ENCODE results near the gene NOP9. TPM values are rescaled to one million over a fixed set of nuclear protein-coding genes. Genes with fewer than 3 reads are reported as not detected.

NOP9 gene
- total and polyA plus RNA-seq, 2 experiments from 2014 or later = 2.5 to 23.7 TPM

- no peaks in the 10 kb centered on the region for H3K27me3 ChIP-seq (replicated peaks; ENCODE audit: insufficient read depth)
- no peaks in the 10 kb centered on the region for H3K9me2 ChIP-seq (ENCODE audit: insufficient read depth)
- no peaks in the 10 kb centered on the region for H3K79me2 ChIP-seq (ENCODE audit: insufficient read depth)
- H3F3A ChIP-seq (ENCODE audit: insufficient read depth) = no peaks in the 10 kb centered on the region
- H3K4me1 ChIP-seq (ENCODE audit: insufficient read depth) = peaks cover 3% of the 10 kb centered on the region
- no peaks in the 10 kb centered on the region for H4K20me1 ChIP-seq (ENCODE audit: insufficient read depth)
- no peak overlapping the region for H3K4me2 ChIP-seq (ENCODE audit: unreplicated experiment)
- H2AFZ ChIP-seq = no peak overlapping the region
- WGBS, 2 experiments (ENCODE audit: low coverage in 1 of 2, low lambda C conversion rate in 2 of 2, missing lambda C conversion rate in 2 of 2) = 69 to 79% methylated on average over 3 of the region's 3 CpGs
- no peak for DNase-seq
- in situ Hi-C loops (cut with MboI) = loop anchor here (10.0 kb wide), 1 partner anchor 47 kb away; the partner anchor contains the start of gene TINF2
- H3K36me3 ChIP-seq (ENCODE audit: low read depth) = peaks cover 2% of the 10 kb centered on the region; the same call in 1 of the 2 replicates
- TF ChIP-seq EZH2 (IDR thresholded peaks at IDR 0.05; ENCODE audit: insufficient read depth, poor library complexity, severe bottlenecking) = no peak
- no peak for TF ChIP-seq EZH2phosphoT487 (IDR thresholded peaks at IDR 0.05; ENCODE audit: insufficient read depth, low read depth)
- no peak overlapping the region for H3K27ac ChIP-seq
- H3K9ac ChIP-seq = no peak overlapping the region
- H3K4me3 ChIP-seq = no peak overlapping the region
- no peaks in the 10 kb centered on the region for H3K9me3 ChIP-seq (ENCODE audit: low read depth)
Observed at GRCh38 chr14:24291446-24292117, 8.1 kb upstream of the NOP9 start.

GRCh38 chr14:24292118-24292807 lies 7.4 kb upstream of the NOP9 start:
- Histone ChIP-seq H3K27ac (no peak overlapping the region), H3K9me3 (ENCODE audit: low read depth) (no peaks in the 10 kb centered on the region), H3K27me3 (replicated peaks; ENCODE audit: insufficient read depth) (no peaks in the 10 kb centered on the region), H3K4me2 (ENCODE audit: unreplicated experiment) (no peak overlapping the region), H3K9me2 (ENCODE audit: insufficient read depth) (no peaks in the 10 kb centered on the region), H3K4me1 (ENCODE audit: insufficient read depth) (peaks cover 5% of the 10 kb centered on the region), H3K4me3 (no peak overlapping the region), H3K79me2 (ENCODE audit: insufficient read depth) (no peaks in the 10 kb centered on the region), H2AFZ (no peak overlapping the region), H3K36me3 (ENCODE audit: low read depth) (peaks cover 2% of the 10 kb centered on the region; the same call in 1 of the 2 replicates), H3F3A (ENCODE audit: insufficient read depth) (peaks cover 4% of the 10 kb centered on the region; the same call in 1 of the 2 replicates), H4K20me1 (ENCODE audit: insufficient read depth) (no peaks in the 10 kb centered on the region), H3K9ac (no peak overlapping the region)
- in situ Hi-C loops (cut with MboI) = loop anchor here (10.0 kb wide), 1 partner anchor 47 kb away; the partner anchor contains the start of gene TINF2
- DNase-seq = no peak
- TF ChIP-seq EZH2 (IDR thresholded peaks at IDR 0.05; ENCODE audit: insufficient read depth, poor library complexity, severe bottlenecking) = no peak
- WGBS, 2 experiments (ENCODE audit: low coverage in 1 of 2, low lambda C conversion rate in 2 of 2, missing lambda C conversion rate in 2 of 2) = 89 to 90% methylated on average over 11 of the region's 11 CpGs

- H3K4me3 ChIP-seq = no peak overlapping the region
- H3K79me2 ChIP-seq (ENCODE audit: insufficient read depth) = no peaks in the 10 kb centered on the region
- WGBS, 2 experiments (ENCODE audit: low coverage in 1 of 2, low lambda C conversion rate in 2 of 2, missing lambda C conversion rate in 2 of 2) = 92 to 93% methylated on average over 2 of the region's 2 CpGs
- H3K4me2 ChIP-seq (ENCODE audit: unreplicated experiment) = no peak overlapping the region
- TF ChIP-seq EZH2phosphoT487 (IDR thresholded peaks at IDR 0.05; ENCODE audit: insufficient read depth, low read depth) = no peak
- no peak for TF ChIP-seq EZH2 (IDR thresholded peaks at IDR 0.05; ENCODE audit: insufficient read depth, poor library complexity, severe bottlenecking)
- no peak overlapping the region for H3K9ac ChIP-seq
- H3F3A ChIP-seq (ENCODE audit: insufficient read depth) = peaks cover 14% of the 10 kb centered on the region; the same call in 1 of the 2 replicates
- no peak for DNase-seq
- H3K27me3 ChIP-seq (replicated peaks; ENCODE audit: insufficient read depth) = no peaks in the 10 kb centered on the region
- H3K36me3 ChIP-seq (ENCODE audit: low read depth) = peaks cover 2% of the 10 kb centered on the region; the same call in 1 of the 2 replicates
- H3K27ac ChIP-seq = no peak overlapping the region
- H3K9me3 ChIP-seq (ENCODE audit: low read depth) = no peaks in the 10 kb centered on the region
- in situ Hi-C loops (cut with MboI) = loop anchor here (10.0 kb wide), 1 partner anchor 49 kb away; the partner anchor contains the start of gene TINF2
- H4K20me1 ChIP-seq (ENCODE audit: insufficient read depth) = no peaks in the 10 kb centered on the region
- peaks cover 8% of the 10 kb centered on the region for H3K4me1 ChIP-seq (ENCODE audit: insufficient read depth)
- no peak overlapping the region for H2AFZ ChIP-seq
- no peaks in the 10 kb centered on the region for H3K9me2 ChIP-seq (ENCODE audit: insufficient read depth)
Observed at GRCh38 chr14:24293525-24293924, 6.1 kb upstream of the NOP9 start.

GRCh38 chr14:24296341-24297157 lies 3.1 kb upstream of the NOP9 start:
- Histone ChIP-seq H3K36me3 (ENCODE audit: low read depth) (peaks cover 2% of the 10 kb centered on the region; the same call in 1 of the 2 replicates), H3F3A (ENCODE audit: insufficient read depth) (peaks cover 23% of the 10 kb centered on the region; the same call in 1 of the 2 replicates), H3K9me3 (ENCODE audit: low read depth) (no peaks in the 10 kb centered on the region), H4K20me1 (ENCODE audit: insufficient read depth) (no peaks in the 10 kb centered on the region), H3K4me1 (ENCODE audit: insufficient read depth) (peaks cover 17% of the 10 kb centered on the region), H2AFZ (peak overlapping the region; percentile 51; the same call in 1 of the 2 replicates), H3K4me3 (no peak overlapping the region), H3K9ac (peak overlapping the region; percentile 19; the same call in 1 of the 2 replicates), H3K9me2 (ENCODE audit: insufficient read depth) (no peaks in the 10 kb centered on the region), H3K27me3 (replicated peaks; ENCODE audit: insufficient read depth) (no peaks in the 10 kb centered on the region), H3K27ac (peak overlapping the region; percentile 38; the same call in 1 of the 2 replicates), H3K4me2 (ENCODE audit: unreplicated experiment) (no peak overlapping the region), H3K79me2 (ENCODE audit: insufficient read depth) (peaks cover 18% of the 10 kb centered on the region)
- 41 to 44% methylated on average over 12 of the region's 12 CpGs for WGBS, 2 experiments (ENCODE audit: low coverage in 1 of 2, low lambda C conversion rate in 2 of 2, missing lambda C conversion rate in 2 of 2)
- peak; percentile 94 for DNase-seq
- TF ChIP-seq EZH2 (IDR thresholded peaks at IDR 0.05; ENCODE audit: insufficient read depth, poor library complexity, severe bottlenecking) (no peak), EZH2phosphoT487 (IDR thresholded peaks at IDR 0.05; ENCODE audit: insufficient read depth, low read depth) (no peak)
- in situ Hi-C loops (cut with MboI) = loop anchor here (10.0 kb wide), 1 partner anchor 52 kb away; the partner anchor contains the start of gene TINF2

Measured in GM23248 (cell line).